ENCODE results near the gene IPPK. TPM values are rescaled to one million over a fixed set of nuclear protein-coding genes. Genes with fewer than 3 reads are reported as not detected.

The IPPK gene
- total and polyA plus RNA-seq, 2 of the 8 experiments (the other 6 are each of a cell fraction or from before 2014, with no cell fraction given): 10.5 to 13.6 TPM

DNA sequence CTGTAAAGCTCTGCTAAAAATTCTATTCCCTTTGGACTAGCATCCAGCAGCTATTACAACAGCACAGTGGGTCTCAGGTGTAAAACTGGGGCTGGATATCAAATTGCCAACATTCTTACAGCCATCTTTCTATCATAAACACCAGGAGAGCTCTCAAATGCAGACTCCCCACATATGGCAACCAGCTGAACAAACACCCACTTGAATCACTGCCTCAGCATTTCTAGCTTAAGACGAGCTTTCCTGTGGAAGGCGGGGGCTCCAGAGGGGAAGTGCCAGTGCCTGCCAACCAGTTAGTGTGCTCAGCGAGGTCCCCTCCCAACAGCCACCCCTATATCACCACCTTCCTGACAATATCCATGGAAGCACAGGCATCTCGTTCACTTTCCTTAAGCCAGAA lies 62.2 kb downstream of the IPPK start:
- DNase-seq (ENCODE audit: low read depth in 1 of 2, low spot score in 2 of 2) (peak in 1 of 2 experiments; percentile 26), FAIRE-seq (no peak)
- 94% methylated on average over 4 of the region's 4 CpGs; no CpG with 5 or more reads in 1 of the 2 experiments for WGBS, 2 experiments (ENCODE audit: extremely low coverage in 1 of 2, insufficient coverage in 1 of 2, insufficient read length in 1 of 2, insufficient replicate concordance in 2 of 2, low coverage in 1 of 2, low lambda C conversion rate in 2 of 2, missing lambda C conversion rate in 1 of 2)
- no peak overlapping the region for H4K91ac ChIP-seq (replicated peaks; ENCODE audit: insufficient read length, low read length)
- H3K9me3 ChIP-seq (ENCODE audit: insufficient read depth in 2 of 2, low read depth in 1 of 2, low read length in 1 of 2): peaks cover 0 to 7% of the 10 kb centered on the region in 2 experiments; a peak in 1 of 4 replicates
- no peak overlapping the region for H2AK5ac ChIP-seq (ENCODE audit: low read depth, low read length)
- H2BK15ac ChIP-seq (ENCODE audit: low read length): no peak overlapping the region
- H3K4me2 ChIP-seq (ENCODE audit: insufficient read depth in 1 of 2, low read depth in 2 of 2, low read length in 2 of 2): no peak overlapping the region
- H3K27ac ChIP-seq (ENCODE audit: low read depth, low read length): no peak overlapping the region
- no peak overlapping the region for H3K56ac ChIP-seq (replicated peaks; ENCODE audit: insufficient read length, low read depth, low read length)
- H3K18ac ChIP-seq (ENCODE audit: extremely low read depth, low read length): no peak overlapping the region
- CTCF ChIA-PET (ENCODE audit: partially characterized antibody): interaction anchor here (0.6 to 0.9 kb wide), 2 partner anchors 26 to 121 kb away, joined by 3 read pairs; no protein-coding TSS in a partner anchor
- peaks cover 0 to 5% (median 3%) of the 10 kb centered on the region in 4 experiments; a peak in 3 of 8 replicates for H3K36me3 ChIP-seq (ENCODE audit: control insufficient read depth in 2 of 4, insufficient read depth in 4 of 4, low read length in 3 of 4)
- POLR2A ChIA-PET (ENCODE audit: partially characterized antibody): no interaction called here
- H4K20me1 ChIP-seq (replicated peaks in 1 of 2; ENCODE audit: control insufficient read depth in 1 of 2, insufficient read depth in 2 of 2, low read length in 2 of 2): no peaks in the 10 kb centered on the region
- H4K5ac ChIP-seq (ENCODE audit: insufficient read length, low read depth, low read length): no peak overlapping the region
- no peak overlapping the region for H3K4me3 ChIP-seq (ENCODE audit: extremely low read depth in 1 of 4, insufficient read depth in 2 of 4, low read depth in 3 of 4, low read length in 4 of 4)
- H2BK12ac ChIP-seq (ENCODE audit: low read depth, low read length): no peak overlapping the region
- no peaks in the 10 kb centered on the region for H3K4me1 ChIP-seq (replicated peaks in 1 of 4; ENCODE audit: control insufficient read depth in 3 of 4, insufficient read depth in 4 of 4, low read length in 3 of 4)
- no peak overlapping the region for H2BK20ac ChIP-seq (ENCODE audit: low read length)
- H3K79me2 ChIP-seq (ENCODE audit: control insufficient read depth in 1 of 2, insufficient read depth in 2 of 2, low read length in 2 of 2): no peaks in the 10 kb centered on the region
- 0 out of 7 replicates have a peak, but pooled peaks cover 0 to 2% (median 0%) of the 10 kb centered on the region in 4 experiments for H3K27me3 ChIP-seq (replicated peaks in 1 of 4; ENCODE audit: control insufficient read depth in 3 of 4, extremely low read depth in 1 of 4, insufficient read depth in 3 of 4, low read length in 3 of 4)
- H3K14ac ChIP-seq (ENCODE audit: insufficient read length): no peak overlapping the region
- H3K79me1 ChIP-seq (ENCODE audit: low read depth, low read length): no peaks in the 10 kb centered on the region
- H4K8ac ChIP-seq (ENCODE audit: extremely low read depth, insufficient read depth, low read length): no peak overlapping the region
- no peaks in the 10 kb centered on the region for H3K23me2 ChIP-seq (ENCODE audit: low read depth, low read length)
- no peak overlapping the region for H2BK120ac ChIP-seq (replicated peaks; ENCODE audit: low read depth, low read length)
- H2BK5ac ChIP-seq (ENCODE audit: low read depth, low read length): no peak overlapping the region
- no peak overlapping the region for H3K4ac ChIP-seq (replicated peaks; ENCODE audit: insufficient read length, low read depth, low read length)
- no peak overlapping the region for H3K9ac ChIP-seq (replicated peaks in 1 of 4; ENCODE audit: extremely low read depth in 1 of 4, low read depth in 3 of 4, low read length in 3 of 4)
- no peak overlapping the region for H2AFZ ChIP-seq (ENCODE audit: low read length)
- H3K23ac ChIP-seq (ENCODE audit: insufficient read length): no peak overlapping the region
- TF ChIP-seq YY1 (IDR thresholded peaks at IDR 0.05; ENCODE audit: low read depth, low read length) (no peak), SAP30 (IDR thresholded peaks at IDR 0.05; ENCODE audit: insufficient read depth, insufficient replicate concordance, low read length) (no peak), NANOG (IDR thresholded peaks at IDR 0.05; ENCODE audit: insufficient read depth, low read depth, low read length, poor library complexity, severe bottlenecking) (no peak), SP2 (IDR thresholded peaks at IDR 0.05; ENCODE audit: low read length) (no peak), EZH2 (IDR thresholded peaks at IDR 0.05; ENCODE audit: low read depth, low read length, severe bottlenecking) (no peak), CTBP2 (IDR thresholded peaks at IDR 0.05; ENCODE audit: borderline replicate concordance, insufficient read depth, insufficient read length, low read length) (no peak), SIRT6 (IDR thresholded peaks at IDR 0.05; ENCODE audit: low read length) (no peak), GABPA (IDR thresholded peaks at IDR 0.05; ENCODE audit: borderline replicate concordance, insufficient read depth, low read length) (no peak), TCF12 (IDR thresholded peaks at IDR 0.05; ENCODE audit: low read depth, low read length) (no peak), EGR1 (IDR thresholded peaks at IDR 0.05; ENCODE audit: borderline replicate concordance, low read depth, low read length) (no peak), JUND (IDR thresholded peaks at IDR 0.05; ENCODE audit: low read length) (no peak), RFX5 (IDR thresholded peaks at IDR 0.05; ENCODE audit: borderline replicate concordance, low read depth, low read length) (no peak), JUN (IDR thresholded peaks at IDR 0.05; ENCODE audit: low read depth, low read length) (no peak), SIN3A (conservative IDR thresholded peaks at IDR 0.05 in 1 of 2, IDR thresholded peaks at IDR 0.05 in 1 of 2; ENCODE audit: low read depth in 1 of 2, low read length in 2 of 2) (no peak)

Measured in H1 (cell line).